ENCODE measurements around the gene ZCCHC2.

ZCCHC2 gene

DNA sequence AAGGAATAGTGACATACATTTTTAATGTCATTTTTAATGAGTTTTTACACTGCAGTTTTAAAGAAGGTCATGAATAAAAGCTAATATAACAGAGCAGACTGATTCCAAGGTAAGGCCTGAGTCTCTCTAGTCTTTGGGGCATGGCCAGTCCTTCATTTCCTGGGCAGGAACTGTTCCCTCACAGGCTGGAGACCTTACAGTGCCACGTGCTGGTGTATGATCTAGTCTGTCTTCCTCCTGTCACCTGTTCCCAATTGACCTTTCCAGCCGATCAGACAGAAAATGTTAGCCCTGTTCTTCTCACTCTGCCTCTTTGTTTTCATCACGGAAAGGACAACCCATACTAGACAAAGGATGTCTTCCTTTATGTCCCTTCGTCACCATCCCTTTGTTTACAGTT is 33.6 kb downstream of the ZCCHC2 start:
- Histone ChIP-seq H3K4me3 (no peak overlapping the region), H3K27me3 (no peaks in the 10 kb centered on the region), H3K4me1 (no peaks in the 10 kb centered on the region), H3K36me3 (peaks cover 54 to 75% (median 71%) of the 10 kb centered on the region in 3 donors), H3K27ac (no peak overlapping the region), H3K9me3 (no peaks in the 10 kb centered on the region)
- no peak for TF ChIP-seq CTCF (IDR thresholded peaks at IDR 0.05)
- DNase-seq: no peak
- intact Hi-C loops (cut with DNase I; ENCODE audit: low total_unique reads): no loop called here

DNA sequence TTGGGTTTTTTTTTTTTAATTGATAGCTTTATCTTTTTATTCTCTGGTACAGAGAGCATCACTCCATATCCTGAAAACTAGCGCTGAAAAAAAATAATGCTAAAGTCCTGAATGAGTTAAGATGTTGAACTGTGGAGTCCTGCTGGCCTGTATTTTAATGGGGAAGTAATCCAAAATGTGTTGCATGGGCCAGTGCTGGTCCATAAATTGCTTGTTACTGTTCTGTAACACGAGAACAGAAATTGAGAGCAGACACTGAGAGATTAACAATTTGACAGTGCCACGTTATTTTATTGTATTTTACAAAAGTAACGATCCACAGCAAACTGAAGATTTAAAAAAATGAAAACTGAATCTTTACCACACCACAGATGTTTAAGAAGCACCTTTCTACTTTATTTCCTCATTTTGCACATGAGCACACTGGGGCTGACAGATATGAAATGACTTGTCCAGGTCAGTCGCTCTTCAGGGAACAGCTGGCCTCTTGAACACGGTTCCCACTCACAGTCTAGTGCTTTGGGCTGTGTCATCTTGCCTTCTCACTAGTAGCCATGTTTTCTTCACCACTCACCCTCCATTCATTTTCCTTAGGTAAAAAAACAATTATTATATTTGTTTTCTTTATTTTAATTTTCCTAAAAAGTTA is 35.3 kb downstream of the ZCCHC2 start:
- no peak overlapping the region for H3K4me3 ChIP-seq
- H3K27me3 ChIP-seq: no peaks in the 10 kb centered on the region
- H3K9me3 ChIP-seq: no peaks in the 10 kb centered on the region
- TF ChIP-seq CTCF (IDR thresholded peaks at IDR 0.05): no peak
- H3K36me3 ChIP-seq: peaks cover 50 to 72% (median 72%) of the 10 kb centered on the region in 3 donors
- DNase-seq: no peak
- no peak overlapping the region for H3K27ac ChIP-seq
- H3K4me1 ChIP-seq: no peaks in the 10 kb centered on the region
- intact Hi-C loops (cut with DNase I; ENCODE audit: low total_unique reads): no loop called here

- Histone ChIP-seq H3K27me3 (no peaks in the 10 kb centered on the region), H3K36me3 (peaks cover 42 to 85% (median 77%) of the 10 kb centered on the region in 3 donors), H3K4me1 (peaks cover 0 to 1% (median 0%) of the 10 kb centered on the region in 4 donors), H3K9me3 (no peaks in the 10 kb centered on the region), H3K27ac (no peak overlapping the region), H3K4me3 (no peak overlapping the region)
- no peak for DNase-seq
- TF ChIP-seq CTCF (IDR thresholded peaks at IDR 0.05): no peak
- intact Hi-C loops (cut with DNase I; ENCODE audit: low total_unique reads): no loop called here
These were observed 41.2 kb downstream of the ZCCHC2 start for GRCh38 chr18:62564044-62564443.

DNA sequence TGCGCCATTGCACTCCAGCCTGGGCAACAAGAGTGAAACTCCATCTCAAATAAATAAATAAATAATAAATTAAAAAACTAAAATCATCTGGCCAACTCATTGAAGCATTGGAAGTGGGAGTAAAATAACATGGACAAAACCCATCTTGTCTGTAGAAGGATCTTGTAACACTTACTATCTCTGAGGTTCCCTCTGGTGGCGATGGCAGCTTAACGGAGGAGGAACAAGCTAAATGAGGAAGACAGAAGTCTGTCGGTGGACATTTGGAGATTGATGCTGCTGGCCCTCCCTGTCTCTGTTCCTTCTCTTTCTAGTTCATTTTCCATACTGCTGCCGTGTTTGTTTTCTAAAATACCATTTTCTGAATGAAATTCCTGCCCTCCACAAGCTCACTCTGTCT is 43.4 kb downstream of the ZCCHC2 start:
- peaks cover 0 to 4% (median 0%) of the 10 kb centered on the region in 4 donors for H3K4me1 ChIP-seq
- TF ChIP-seq CTCF (IDR thresholded peaks at IDR 0.05): peak in 1 of 2 experiments; percentile 26
- no peaks in the 10 kb centered on the region for H3K27me3 ChIP-seq
- peaks cover 50 to 92% (median 81%) of the 10 kb centered on the region in 3 donors for H3K36me3 ChIP-seq
- intact Hi-C loops (cut with DNase I; ENCODE audit: low total_unique reads): no loop called here
- H3K4me3 ChIP-seq: no peak overlapping the region
- H3K27ac ChIP-seq: no peak overlapping the region
- DNase-seq: peak in 1 of 2 donors; percentile 75
- no peaks in the 10 kb centered on the region for H3K9me3 ChIP-seq

- H3K27me3 ChIP-seq: no peaks in the 10 kb centered on the region
- no peak overlapping the region for H3K27ac ChIP-seq
- H3K4me1 ChIP-seq: peaks cover 0 to 4% (median 0%) of the 10 kb centered on the region in 4 donors
- no peak overlapping the region for H3K4me3 ChIP-seq
- intact Hi-C loops (cut with DNase I; ENCODE audit: low total_unique reads): no loop called here
- no peak for TF ChIP-seq CTCF (IDR thresholded peaks at IDR 0.05)
- H3K36me3 ChIP-seq: peaks cover 53 to 92% (median 81%) of the 10 kb centered on the region in 3 donors
- no peak for DNase-seq
- H3K9me3 ChIP-seq: no peaks in the 10 kb centered on the region
These were observed 44.0 kb downstream of the ZCCHC2 start for GRCh38 chr18:62566818-62567217.

All from tibial artery (tissue), 4 donors.